Fibroblast of upper back skin (primary cell): Measurements from ENCODE around the gene GTF3C4.
"Not testable (repeated sequence)": the region's sequence is repeated elsewhere in the genome, so short reads cannot be mapped to it uniquely, and the experiment has no call there.

ENCODE experiments used
- DNase-seq: peaks from one replicate; pipeline ENCODE4 v3.0.0-alpha.2; 2013

The GTF3C4 gene

DNA sequence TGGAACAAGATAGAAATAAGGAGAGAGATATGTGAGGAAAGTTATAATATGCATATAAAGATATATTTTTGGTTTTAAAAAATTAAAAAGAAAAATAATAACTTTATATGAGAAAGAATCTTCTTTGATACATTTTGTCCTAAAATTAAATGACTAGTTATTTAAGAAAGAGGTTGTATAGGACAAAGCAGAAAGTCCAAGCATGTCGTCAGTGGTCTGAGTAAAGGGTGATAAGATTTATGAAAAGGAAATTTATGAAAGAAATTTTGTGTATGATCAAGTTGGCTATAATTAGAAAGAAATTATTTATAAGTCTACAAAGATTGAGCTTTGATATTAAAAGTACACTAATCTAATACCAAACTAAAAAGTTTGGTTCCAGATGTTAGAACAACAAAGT is 32.0 kb downstream of the GTF3C4 start:
- no peak for DNase-seq

DNA sequence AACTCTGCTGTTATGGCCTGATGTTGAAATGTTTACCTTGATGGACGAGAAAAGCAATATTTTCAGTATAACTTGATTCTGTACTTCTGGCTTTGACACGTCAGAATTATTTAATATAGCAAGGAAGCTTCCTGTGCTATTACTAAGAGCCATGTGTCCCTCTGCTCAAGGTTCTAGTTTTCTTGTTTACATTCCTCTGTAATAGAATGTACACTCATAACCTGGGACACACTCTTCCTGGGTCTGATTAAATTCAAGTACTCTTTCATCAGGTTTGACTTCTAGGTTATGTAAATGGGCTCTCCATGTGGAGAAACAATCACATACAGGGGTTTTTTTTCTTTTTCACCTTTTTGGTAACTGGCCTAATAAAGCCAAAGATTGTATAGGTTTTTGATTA is 33.1 kb downstream of the GTF3C4 start:
- no peak for DNase-seq

DNA sequence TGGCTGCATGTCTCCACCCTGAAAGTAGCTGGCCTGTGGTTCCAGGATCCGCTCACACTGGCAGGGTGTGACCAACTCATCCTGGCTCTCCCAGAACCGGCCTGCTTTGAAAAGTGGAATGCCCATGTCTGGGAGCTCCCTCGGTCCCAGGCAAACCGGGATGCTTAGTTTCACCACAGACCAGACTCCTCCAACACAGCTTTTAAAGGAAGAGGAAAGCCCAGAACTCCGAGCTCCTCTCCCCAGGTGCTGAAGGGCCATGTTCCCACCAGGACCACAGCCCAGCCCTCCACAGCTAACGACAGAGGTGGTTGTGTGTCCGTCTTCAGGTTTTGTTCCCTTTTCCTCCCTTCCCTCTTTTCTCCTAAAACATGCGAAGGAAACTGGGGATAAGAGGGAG is 38.0 kb downstream of the GTF3C4 start:
- no peak for DNase-seq

DNA sequence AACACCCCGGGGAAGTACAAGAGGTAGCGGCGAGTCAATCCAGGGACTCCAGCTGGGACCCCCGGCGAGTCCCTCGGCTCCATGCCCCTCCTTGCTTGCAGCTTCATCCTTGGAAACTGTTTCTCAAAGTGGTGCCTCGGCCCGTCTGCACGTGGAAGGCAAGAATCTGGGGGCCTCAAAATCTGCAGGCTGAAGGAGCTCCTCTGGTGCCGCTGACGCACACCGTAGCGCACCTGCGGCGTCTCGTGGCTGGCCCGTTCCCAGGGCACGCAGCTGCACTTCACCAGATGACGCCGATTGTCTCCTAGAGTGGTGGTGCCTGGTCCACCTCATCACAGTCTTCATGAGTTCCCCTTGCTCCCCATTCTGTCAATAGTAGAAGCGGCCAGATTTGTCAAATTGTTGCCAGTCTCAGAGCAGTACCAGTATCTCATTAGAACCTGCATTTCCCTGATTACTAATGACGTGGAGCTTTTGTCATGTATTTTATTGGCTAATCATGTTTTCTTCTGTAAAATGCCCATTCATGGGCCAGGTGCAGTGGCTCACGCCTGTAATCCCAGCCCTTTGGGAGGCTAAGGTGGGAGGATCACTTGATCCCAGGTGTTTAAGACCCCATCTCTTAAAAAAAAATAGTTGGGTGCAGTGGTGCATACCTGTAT is 38.6 kb downstream of the GTF3C4 start:
- no peak for DNase-seq

GRCh38 chr9:132710333-132710732 is 40.1 kb downstream of the GTF3C4 start:
- DNase-seq, result no peak

- DNase-seq, result not testable (repeated sequence)
Observed at GRCh38 chr9:132711152-132711551, 40.9 kb downstream of the GTF3C4 start.

DNA sequence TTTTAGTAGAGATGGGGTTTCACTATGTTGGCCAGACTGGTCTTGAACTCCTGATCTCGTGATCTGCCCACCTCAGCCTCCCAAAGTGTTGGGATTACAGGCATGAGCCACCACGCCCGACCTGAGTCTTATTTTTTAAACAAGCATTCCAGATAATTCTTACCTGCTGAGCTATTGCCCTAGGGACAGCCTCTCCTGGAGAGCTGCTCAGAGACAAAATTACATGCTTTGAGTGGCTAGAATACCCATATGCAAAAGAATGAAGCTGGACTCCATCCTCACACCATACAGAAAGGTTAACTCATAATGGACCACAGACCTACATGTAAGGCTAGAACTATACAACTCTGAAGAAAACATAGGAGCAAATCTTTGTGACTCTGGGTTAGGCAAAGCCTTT is 41.6 kb downstream of the GTF3C4 start:
- no peak for DNase-seq

DNA sequence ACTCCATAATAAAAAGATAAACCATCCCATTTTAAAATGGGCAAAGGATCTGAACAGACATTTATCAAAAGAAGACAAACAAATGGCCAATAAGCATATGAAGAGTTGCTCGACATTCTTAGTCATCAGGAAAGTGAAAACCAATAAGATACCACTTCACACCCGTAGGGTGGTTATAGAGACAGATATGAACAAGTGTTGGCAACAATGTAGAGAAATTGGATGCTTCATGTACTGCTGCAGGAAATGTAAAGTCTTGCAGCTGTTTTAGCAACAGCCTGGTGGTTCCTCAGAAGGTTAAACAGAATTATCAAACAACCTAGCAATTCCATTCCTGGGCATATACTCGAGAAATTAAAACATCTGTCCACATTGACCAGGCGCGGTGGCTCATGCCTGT is 42.5 kb downstream of the GTF3C4 start:
- DNase-seq, result no peak

- DNase-seq, result no peak
Observed at GRCh38 chr9:132716007-132716406, 45.7 kb downstream of the GTF3C4 start.

DNA sequence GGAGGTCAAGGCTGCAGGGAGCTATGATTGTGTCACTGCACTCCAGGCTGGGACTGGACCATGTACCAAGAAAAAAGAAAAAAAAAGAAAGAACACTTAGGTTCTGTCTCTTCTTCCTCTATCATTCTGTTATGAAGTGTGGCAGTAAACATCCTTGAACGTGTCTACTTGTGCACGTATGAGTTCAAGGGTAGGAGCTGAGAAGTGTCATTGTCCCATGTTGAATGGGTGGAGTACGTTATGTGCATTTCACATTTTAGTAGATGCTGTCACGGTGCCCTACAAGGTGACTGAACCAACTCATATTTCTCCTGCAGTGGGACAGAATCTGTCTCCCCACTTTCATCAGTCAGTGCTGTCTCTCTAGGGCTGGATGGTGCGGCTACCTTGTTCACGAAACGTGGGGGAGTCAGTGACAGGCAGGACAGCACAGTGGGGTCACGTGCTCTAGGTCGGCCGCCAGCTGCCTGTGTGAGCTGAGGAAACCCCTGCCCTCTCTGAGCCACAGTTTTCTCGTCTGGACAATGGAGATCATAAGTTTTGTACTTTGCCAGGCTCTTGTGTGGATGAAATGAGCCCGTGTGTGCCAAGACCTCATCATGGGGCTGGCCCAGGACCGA is 47.2 kb downstream of the GTF3C4 start:
- no peak for DNase-seq

GRCh38 chr9:132718381-132718928 is 48.2 kb downstream of the GTF3C4 start:
- not testable (repeated sequence) for DNase-seq

GRCh38 chr9:132721661-132722060 is 51.4 kb downstream of the GTF3C4 start:
- no peak for DNase-seq

GRCh38 chr9:132722564-132723065 is 52.4 kb downstream of the GTF3C4 start:
- DNase-seq, result no peak

DNA sequence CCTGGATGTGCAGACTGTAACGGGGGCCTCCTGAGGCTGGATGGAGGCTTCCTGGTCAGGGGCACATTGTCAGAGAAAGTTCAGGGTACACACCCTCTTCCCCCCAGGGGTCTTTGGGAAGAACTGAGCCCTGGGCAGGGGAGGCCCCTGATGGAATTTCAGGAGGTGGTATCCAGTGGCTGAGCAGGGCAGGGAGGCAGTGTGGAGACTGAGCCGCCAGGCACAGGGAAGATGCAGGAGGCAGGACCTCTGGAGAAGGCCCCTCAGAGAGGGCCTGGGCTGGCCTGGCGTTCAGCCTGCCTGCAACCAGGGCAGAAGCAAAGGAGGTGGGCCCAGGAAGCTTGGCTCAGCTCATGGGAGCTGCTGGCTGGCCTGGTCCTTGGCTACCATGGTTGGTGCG is 53.5 kb downstream of the GTF3C4 start:
- DNase-seq, result no peak

DNA sequence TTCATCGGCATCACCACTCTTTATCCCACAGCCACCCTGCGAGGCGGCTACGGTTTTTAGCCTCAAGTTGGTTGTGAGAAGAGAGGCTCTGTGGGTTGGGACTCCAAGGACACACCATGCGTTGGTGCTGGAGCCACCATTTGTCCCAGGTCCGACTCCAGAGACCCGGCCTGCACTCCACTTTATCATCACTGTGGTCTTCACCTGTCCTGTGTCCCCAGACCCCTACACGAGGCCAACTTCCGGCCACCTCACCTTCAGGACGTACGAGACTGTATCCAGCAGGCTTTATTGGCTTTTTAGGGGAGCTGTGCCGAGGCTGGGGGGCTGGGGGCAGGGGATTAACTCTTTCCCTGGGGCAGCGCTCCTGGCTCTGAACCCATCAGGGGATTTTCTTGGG is 55.0 kb downstream of the GTF3C4 start:
- no peak for DNase-seq

- DNase-seq, result no peak
Observed at GRCh38 chr9:132726576-132727130, 56.4 kb downstream of the GTF3C4 start.

DNA sequence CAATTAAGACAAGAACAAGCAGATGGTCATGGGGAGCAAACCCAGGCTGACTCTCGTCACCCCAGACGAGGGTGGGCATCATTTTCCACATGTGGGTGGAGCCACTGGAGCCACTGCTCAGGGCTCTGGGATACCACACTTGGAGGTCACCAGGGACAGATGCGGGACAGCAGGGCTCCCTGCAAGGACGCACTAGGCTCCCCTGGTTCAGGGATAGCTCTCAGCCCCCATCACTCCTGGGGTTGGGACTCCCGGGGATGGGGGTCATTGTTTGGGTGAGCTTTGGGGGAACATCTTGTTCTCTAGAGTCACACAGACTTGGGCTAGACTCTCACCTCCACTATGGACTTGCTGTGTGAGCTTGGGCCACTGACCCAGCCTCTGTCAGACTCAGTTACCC is 57.8 kb downstream of the GTF3C4 start:
- DNase-seq, result no peak

DNA sequence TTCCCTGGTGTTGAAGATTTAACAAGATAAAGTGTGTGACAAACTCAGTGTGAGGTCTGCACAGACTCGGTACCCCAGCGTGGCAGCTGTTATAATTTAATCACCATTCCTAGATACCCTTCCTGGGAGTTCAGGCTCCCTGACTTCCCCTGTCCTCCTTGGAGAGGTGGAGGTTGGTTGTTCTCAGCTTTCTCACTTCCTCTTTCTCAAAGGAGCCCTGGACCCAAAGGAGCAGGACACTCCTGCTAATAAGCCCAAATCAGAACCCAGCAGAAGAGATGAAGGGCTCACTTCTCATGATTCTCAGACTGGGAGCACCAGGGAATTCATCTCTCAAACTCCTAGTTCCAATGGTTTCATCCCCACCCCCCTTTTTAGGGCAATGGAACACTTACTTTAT is 58.2 kb downstream of the GTF3C4 start:
- no peak for DNase-seq

DNA sequence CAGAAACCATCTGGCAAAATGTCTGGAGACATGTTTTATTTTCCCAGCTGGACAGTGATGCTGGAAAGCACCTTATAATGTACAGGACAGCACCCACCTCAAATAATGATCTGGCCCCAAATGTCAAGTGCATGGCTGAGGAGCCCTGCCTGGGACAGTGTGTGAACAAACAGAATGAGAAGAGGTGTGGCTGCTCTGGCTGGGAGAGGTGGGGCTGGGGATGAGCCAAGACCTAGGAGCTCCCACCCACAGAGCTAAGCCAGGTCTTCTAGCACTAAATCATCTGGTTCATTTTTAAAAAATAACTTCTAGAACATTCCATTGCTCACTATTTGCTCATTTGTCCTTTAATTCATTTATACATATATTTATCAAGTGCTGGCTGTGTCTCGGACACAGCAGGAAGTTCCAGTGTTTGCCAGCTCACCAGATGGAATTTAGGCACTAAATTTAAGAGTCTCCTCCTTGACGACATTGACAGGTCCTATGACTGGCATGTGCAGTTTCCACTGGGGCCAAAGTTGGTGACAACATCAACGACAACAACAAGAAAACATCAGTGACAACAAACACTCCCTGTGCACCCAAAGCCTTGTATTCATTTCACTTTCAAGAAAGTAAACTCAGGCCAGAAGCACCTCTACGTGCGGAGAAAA is 59.1 kb downstream of the GTF3C4 start:
- no peak for DNase-seq

- no peak for DNase-seq
Observed at GRCh38 chr9:132730054-132731033, 60.1 kb downstream of the GTF3C4 start.

GRCh38 chr9:132731230-132731629 is 61.0 kb downstream of the GTF3C4 start:
- DNase-seq, result no peak
